GM23338 (cell line): Measurements from ENCODE around the gene YAP1. TPM values are rescaled to one million over a fixed set of nuclear protein-coding genes. Genes with fewer than 3 reads are reported as not detected.

Source experiments
- ATAC-seq: fragments of 200-7000 bp; cut with Tn5 transposase; 3 replicates; pipeline ENCODE4 v1.9.1; 2020
- DNase-seq: peaks from one replicate; pipeline ENCODE4 v3.0.0-alpha.2; 2015; ENCODE audit warnings: low spot score
- H2AFZ ChIP-seq: fragments of 200-600 bp; sonication (generic); 2 replicates; pipeline ENCODE4 v1.8.0; 2016; ENCODE audit warnings: antibody characterized with exemption, mild to moderate bottlenecking, moderate library complexity
- H3F3A ChIP-seq: fragments of 200-600 bp; sonication (generic); replicated peaks from 2 replicates; pipeline ENCODE4 v1.8.0; 2017; ENCODE audit warnings: antibody characterized with exemption, mixed run types, low read depth
- H3K27ac ChIP-seq: fragments of 200-600 bp; sonication (generic); 2 replicates; pipeline ENCODE4 v1.6.1; 2016; ENCODE audit warnings: low read depth
- H3K27me3 ChIP-seq: fragments of 200-600 bp; sonication (generic); 2 replicates; pipeline ENCODE4 v1.8.0; 2016; ENCODE audit warnings: mild to moderate bottlenecking, mixed run types, moderate library complexity; ENCODE audit not compliant: insufficient read depth
- H3K36me3 ChIP-seq: fragments of 200-600 bp; sonication (generic); 2 replicates; pipeline ENCODE4 v1.8.0; 2016; ENCODE audit warnings: mild to moderate bottlenecking; ENCODE audit not compliant: insufficient read depth
- H3K4me1 ChIP-seq: fragments of 200-600 bp; sonication (generic); 2 replicates; pipeline ENCODE4 v1.8.0; 2016; ENCODE audit warnings: mild to moderate bottlenecking, moderate library complexity; ENCODE audit not compliant: insufficient read depth
- H3K4me2 ChIP-seq: fragments of 200-600 bp; sonication (generic); 2 replicates; pipeline ENCODE4 v1.7.1; 2017; ENCODE audit warnings: mixed run types
- H3K4me3 ChIP-seq: fragments of 200-600 bp; sonication (generic); 2 replicates; pipeline ENCODE4 v1.6.1; 2016; ENCODE audit warnings: mixed run types
- H3K79me2 ChIP-seq: fragments of 200-600 bp; sonication (generic); replicated peaks from 2 replicates; pipeline ENCODE4 v1.8.0; 2017; ENCODE audit warnings: mild to moderate bottlenecking; ENCODE audit not compliant: insufficient read depth
- H3K9me2 ChIP-seq: fragments of 200-600 bp; sonication (generic); 2 replicates; pipeline ENCODE4 v1.8.0; 2017; ENCODE audit not compliant: insufficient read depth
- H4K20me1 ChIP-seq: fragments of 200-600 bp; sonication (generic); replicated peaks from 2 replicates; pipeline ENCODE4 v1.8.0; 2017; ENCODE audit warnings: mild to moderate bottlenecking; ENCODE audit not compliant: insufficient read depth
- H3K27ac Mint-ChIP-seq: 2 replicates; pipeline ENCODE4 v1.8.0; 2020; ENCODE audit warnings: inconsistent platforms, mild to moderate bottlenecking, moderate library complexity, mixed read lengths
- H3K27me3 Mint-ChIP-seq: 3 replicates; pipeline ENCODE4 v1.8.0; 2022; ENCODE audit warnings: low read depth, mild to moderate bottlenecking, moderate library complexity, mixed read lengths, inconsistent platforms; ENCODE audit not compliant: insufficient read depth, poor library complexity
- H3K36me3 Mint-ChIP-seq: 3 replicates; pipeline ENCODE4 v1.8.0; 2021; ENCODE audit warnings: low read depth, mild to moderate bottlenecking, inconsistent platforms, moderate library complexity, mixed read lengths
- H3K4me1 Mint-ChIP-seq: 3 replicates; pipeline ENCODE4 v1.8.0; 2020; ENCODE audit warnings: mild to moderate bottlenecking, inconsistent platforms, mixed read lengths
- H3K4me3 Mint-ChIP-seq: 3 replicates; pipeline ENCODE4 v1.8.0; 2021; ENCODE audit warnings: moderate library complexity, mild to moderate bottlenecking, inconsistent platforms, mixed read lengths
- H3K9me3 Mint-ChIP-seq: 3 replicates; pipeline ENCODE4 v1.8.0; 2020; ENCODE audit warnings: moderate library complexity, mild to moderate bottlenecking, inconsistent platforms, mixed read lengths
- CREB1 ChIP-seq: fragments of 250-450 bp; sonication (Bioruptor Pico); IDR thresholded peaks from 2 replicates; pipeline ENCODE4 v1.5.0; 2020; ENCODE audit warnings: low read depth, mild to moderate bottlenecking, moderate library complexity
- ETS1 ChIP-seq: IDR thresholded peaks from 2 replicates; pipeline ENCODE4 v1.6.1; 2016; ENCODE audit warnings: antibody characterized with exemption
- EZH2 ChIP-seq: fragments of 200-600 bp; sonication (generic); IDR thresholded peaks from one replicate; pipeline ENCODE4 v1.8.0; 2017; ENCODE audit warnings: antibody characterized with exemption, mild to moderate bottlenecking, low read depth; ENCODE audit not compliant: unreplicated experiment
- EZH2phosphoT487 ChIP-seq: fragments of 200-600 bp; sonication (generic); IDR thresholded peaks from one replicate; pipeline ENCODE4 v1.8.1; 2018; ENCODE audit warnings: antibody characterized with exemption; ENCODE audit not compliant: unreplicated experiment
- NANOG ChIP-seq: IDR thresholded peaks from 2 replicates; pipeline ENCODE4 v1.6.1; 2016; ENCODE audit warnings: antibody characterized with exemption, borderline replicate concordance
- POLR2AphosphoS5 ChIP-seq: IDR thresholded peaks from 2 replicates; pipeline ENCODE4 v1.6.1; 2016; ENCODE audit warnings: antibody characterized with exemption, low read depth
- REST ChIP-seq: IDR thresholded peaks from one replicate; pipeline ENCODE4 v1.6.1; 2018; ENCODE audit warnings: antibody characterized with exemption; ENCODE audit not compliant: unreplicated experiment
- STAT1 ChIP-seq: IDR thresholded peaks from one replicate; pipeline ENCODE4 v1.6.1; 2016; ENCODE audit warnings: antibody characterized with exemption; ENCODE audit not compliant: unreplicated experiment
- ZNF114 ChIP-seq: fragments of 250-450 bp; sonication (Bioruptor Pico); IDR thresholded peaks from 2 replicates; pipeline ENCODE4 v1.5.0; 2020; ENCODE audit warnings: mild to moderate bottlenecking, moderate library complexity
- ZNF331 ChIP-seq: fragments of 250-450 bp; sonication (Bioruptor Pico); IDR thresholded peaks from 2 replicates; pipeline ENCODE4 v1.5.0; 2020; ENCODE audit warnings: low read depth, mild to moderate bottlenecking, moderate library complexity
- polyA plus RNA-seq: library from polyadenylated mRNA; unstranded; fragments of >200 nt; fragmentation: Nextera tagmentation; extraction: Ambion mirVana; gene quantifications from 2 replicates; pipeline ENCODE4 v1.2.1, GENCODE V29; 2016
- total RNA-seq: library from RNA; depleted of rRNA; stranded (reverse); fragments of >200 nt; shearing (Covaris generic); gene quantifications from 2 replicates; pipeline ENCODE4 v1.2.3, GENCODE V29; 2014
- TF ChIP-seq, protein P1 (sequence below): fragments of 250-450 bp; sonication (Bioruptor Pico); IDR thresholded peaks from 2 replicates; pipeline ENCODE4 v1.5.0; 2020; ENCODE audit warnings: mild to moderate bottlenecking, moderate library complexity

The YAP1 gene
- total and polyA plus RNA-seq, 2 experiments from 2014 or later = 17.2 to 155 TPM

DNA sequence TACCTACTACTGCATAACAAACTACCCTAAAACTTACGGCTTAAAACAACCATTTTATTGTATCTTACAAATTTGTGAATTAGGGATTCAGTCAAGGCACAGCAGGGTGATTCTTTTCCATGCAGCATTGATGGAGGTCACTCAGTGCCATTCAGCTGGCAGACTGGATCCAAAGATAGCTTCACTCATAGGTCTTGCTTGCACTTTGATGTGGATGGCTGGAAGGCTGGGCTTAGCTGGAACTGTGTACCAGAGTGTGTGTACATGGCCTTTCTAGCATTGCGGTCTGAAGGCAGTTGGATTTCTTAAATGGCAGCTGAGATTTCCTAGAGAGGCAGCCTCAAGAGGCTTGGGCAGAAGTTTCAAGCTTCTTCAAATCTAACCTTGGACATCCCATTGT, 25.0 kb downstream of the YAP1 start:
- peaks cover 16% of the 10 kb centered on the region for H3K4me1 ChIP-seq
- H3K4me3 ChIP-seq = no peak overlapping the region
- H4K20me1 ChIP-seq = peaks cover 2% of the 10 kb centered on the region; the same call in 1 of the 2 replicates
- TF ChIP-seq CREB1 (CRISPR knock-in tag) (no peak), POLR2AphosphoS5 (no peak), NANOG (no peak), REST (no peak), EZH2phosphoT487 (no peak), EZH2 (no peak), ZNF114 (CRISPR knock-in tag) (no peak), STAT1 (no peak), ETS1 (no peak), ZNF331 (CRISPR knock-in tag) (no peak)
- TF ChIP-seq, protein P1, sequence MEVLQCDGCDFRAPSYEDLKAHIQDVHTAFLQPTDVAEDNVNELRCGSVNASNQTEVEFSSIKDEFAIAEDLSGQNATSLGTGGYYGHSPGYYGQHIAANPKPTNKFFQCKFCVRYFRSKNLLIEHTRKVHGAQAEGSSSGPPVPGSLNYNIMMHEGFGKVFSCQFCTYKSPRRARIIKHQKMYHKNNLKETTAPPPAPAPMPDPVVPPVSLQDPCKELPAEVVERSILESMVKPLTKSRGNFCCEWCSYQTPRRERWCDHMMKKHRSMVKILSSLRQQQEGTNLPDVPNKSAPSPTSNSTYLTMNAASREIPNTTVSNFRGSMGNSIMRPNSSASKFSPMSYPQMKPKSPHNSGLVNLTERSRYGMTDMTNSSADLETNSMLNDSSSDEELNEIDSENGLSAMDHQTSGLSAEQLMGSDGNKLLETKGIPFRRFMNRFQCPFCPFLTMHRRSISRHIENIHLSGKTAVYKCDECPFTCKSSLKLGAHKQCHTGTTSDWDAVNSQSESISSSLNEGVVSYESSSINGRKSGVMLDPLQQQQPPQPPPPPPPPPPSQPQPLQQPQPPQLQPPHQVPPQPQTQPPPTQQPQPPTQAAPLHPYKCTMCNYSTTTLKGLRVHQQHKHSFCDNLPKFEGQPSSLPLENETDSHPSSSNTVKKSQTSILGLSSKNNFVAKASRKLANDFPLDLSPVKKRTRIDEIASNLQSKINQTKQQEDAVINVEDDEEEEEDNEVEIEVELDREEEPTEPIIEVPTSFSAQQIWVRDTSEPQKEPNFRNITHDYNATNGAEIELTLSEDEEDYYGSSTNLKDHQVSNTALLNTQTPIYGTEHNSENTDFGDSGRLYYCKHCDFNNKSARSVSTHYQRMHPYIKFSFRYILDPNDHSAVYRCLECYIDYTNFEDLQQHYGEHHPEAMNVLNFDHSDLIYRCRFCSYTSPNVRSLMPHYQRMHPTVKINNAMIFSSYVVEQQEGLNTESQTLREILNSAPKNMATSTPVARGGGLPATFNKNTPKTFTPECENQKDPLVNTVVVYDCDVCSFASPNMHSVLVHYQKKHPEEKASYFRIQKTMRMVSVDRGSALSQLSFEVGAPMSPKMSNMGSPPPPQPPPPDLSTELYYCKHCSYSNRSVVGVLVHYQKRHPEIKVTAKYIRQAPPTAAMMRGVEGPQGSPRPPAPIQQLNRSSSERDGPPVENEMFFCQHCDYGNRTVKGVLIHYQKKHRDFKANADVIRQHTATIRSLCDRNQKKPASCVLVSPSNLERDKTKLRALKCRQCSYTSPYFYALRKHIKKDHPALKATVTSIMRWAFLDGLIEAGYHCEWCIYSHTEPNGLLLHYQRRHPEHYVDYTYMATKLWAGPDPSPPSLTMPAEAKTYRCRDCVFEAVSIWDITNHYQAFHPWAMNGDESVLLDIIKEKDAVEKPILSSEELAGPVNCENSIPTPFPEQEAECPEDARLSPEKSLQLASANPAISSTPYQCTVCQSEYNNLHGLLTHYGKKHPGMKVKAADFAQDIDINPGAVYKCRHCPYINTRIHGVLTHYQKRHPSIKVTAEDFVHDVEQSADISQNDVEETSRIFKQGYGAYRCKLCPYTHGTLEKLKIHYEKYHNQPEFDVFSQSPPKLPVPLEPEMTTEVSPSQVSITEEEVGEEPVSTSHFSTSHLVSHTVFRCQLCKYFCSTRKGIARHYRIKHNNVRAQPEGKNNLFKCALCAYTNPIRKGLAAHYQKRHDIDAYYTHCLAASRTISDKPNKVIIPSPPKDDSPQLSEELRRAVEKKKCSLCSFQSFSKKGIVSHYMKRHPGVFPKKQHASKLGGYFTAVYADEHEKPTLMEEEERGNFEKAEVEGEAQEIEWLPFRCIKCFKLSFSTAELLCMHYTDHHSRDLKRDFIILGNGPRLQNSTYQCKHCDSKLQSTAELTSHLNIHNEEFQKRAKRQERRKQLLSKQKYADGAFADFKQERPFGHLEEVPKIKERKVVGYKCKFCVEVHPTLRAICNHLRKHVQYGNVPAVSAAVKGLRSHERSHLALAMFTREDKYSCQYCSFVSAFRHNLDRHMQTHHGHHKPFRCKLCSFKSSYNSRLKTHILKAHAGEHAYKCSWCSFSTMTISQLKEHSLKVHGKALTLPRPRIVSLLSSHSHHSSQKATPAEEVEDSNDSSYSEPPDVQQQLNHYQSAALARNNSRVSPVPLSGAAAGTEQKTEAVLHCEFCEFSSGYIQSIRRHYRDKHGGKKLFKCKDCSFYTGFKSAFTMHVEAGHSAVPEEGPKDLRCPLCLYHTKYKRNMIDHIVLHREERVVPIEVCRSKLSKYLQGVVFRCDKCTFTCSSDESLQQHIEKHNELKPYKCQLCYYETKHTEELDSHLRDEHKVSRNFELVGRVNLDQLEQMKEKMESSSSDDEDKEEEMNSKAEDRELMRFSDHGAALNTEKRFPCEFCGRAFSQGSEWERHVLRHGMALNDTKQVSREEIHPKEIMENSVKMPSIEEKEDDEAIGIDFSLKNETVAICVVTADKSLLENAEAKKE (CRISPR knock-in tag) = no peak
- H3K4me2 ChIP-seq = no peak overlapping the region
- no peaks in the 10 kb centered on the region for H3K27me3 ChIP-seq
- H3K27ac ChIP-seq = no peak overlapping the region
- peaks cover 14% of the 10 kb centered on the region; the same call in 2 of the 3 replicates for H3K4me1 Mint-ChIP-seq
- H3K4me3 Mint-ChIP-seq = no peak overlapping the region
- peaks cover 100% of the 10 kb centered on the region for H3K79me2 ChIP-seq
- H3K27me3 Mint-ChIP-seq = no peaks in the 10 kb centered on the region
- no peak overlapping the region for H3K27ac Mint-ChIP-seq
- no peaks in the 10 kb centered on the region for H3K9me2 ChIP-seq
- H3K36me3 Mint-ChIP-seq = peaks cover 28% of the 10 kb centered on the region
- H3K36me3 ChIP-seq = no peaks in the 10 kb centered on the region
- DNase-seq = no peak
- H2AFZ ChIP-seq = no peak overlapping the region
- ATAC-seq = no peak
- H3K9me3 Mint-ChIP-seq = no peaks in the 10 kb centered on the region
- H3F3A ChIP-seq = no peaks in the 10 kb centered on the region
